Esophagus muscularis mucosa (tissue), 3 donors: ENCODE data around the gene GGCX.

Experiments used
- POLR2A ChIP-seq: fragments of 450-650 bp; IDR thresholded peaks from one replicate; pipeline ENCODE4 v1.6.1; 2017; ENCODE audit warnings: antibody characterized with exemption, moderate library complexity, mild to moderate bottlenecking, low read depth
- TF ChIP-seq, protein P1 (sequence below), 3 experiments: fragments of 200-600 bp in 2 of 3; fragments of 450-650 bp in 1 of 3; sonication (generic) in 2 of 3; IDR thresholded peaks; one replicate each; pipeline ENCODE4 v1.5.1; 2017 to 2019; ENCODE audit warnings: antibody characterized with exemption in 3 of 3, mild to moderate bottlenecking in 2 of 3, moderate library complexity in 1 of 3

DNA sequence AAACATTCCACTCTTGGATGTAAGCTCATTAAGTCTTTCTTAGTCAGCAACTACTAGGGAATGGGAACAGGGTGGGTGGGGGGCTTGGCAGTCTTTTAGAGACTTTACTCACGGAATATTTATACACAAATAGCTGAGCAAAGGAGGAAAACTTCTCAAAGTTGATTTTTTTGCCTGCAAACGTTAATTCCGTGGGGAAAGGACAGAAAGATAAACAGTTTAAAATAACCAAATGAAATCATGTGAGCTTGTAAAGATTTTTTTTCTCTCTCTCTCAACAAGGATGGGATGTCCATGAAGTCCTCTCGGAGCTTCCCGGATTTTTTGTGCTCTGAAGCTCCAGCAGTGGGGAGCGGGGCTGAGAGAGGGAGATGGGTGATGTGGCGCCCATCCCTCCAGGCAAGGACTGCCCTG is 54.5 kb downstream of the GGCX start:
- no peak for TF ChIP-seq POLR2A
- TF ChIP-seq, protein P1, sequence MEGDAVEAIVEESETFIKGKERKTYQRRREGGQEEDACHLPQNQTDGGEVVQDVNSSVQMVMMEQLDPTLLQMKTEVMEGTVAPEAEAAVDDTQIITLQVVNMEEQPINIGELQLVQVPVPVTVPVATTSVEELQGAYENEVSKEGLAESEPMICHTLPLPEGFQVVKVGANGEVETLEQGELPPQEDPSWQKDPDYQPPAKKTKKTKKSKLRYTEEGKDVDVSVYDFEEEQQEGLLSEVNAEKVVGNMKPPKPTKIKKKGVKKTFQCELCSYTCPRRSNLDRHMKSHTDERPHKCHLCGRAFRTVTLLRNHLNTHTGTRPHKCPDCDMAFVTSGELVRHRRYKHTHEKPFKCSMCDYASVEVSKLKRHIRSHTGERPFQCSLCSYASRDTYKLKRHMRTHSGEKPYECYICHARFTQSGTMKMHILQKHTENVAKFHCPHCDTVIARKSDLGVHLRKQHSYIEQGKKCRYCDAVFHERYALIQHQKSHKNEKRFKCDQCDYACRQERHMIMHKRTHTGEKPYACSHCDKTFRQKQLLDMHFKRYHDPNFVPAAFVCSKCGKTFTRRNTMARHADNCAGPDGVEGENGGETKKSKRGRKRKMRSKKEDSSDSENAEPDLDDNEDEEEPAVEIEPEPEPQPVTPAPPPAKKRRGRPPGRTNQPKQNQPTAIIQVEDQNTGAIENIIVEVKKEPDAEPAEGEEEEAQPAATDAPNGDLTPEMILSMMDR (IDR thresholded peaks at IDR 0.05), result no peak
